T-helper 2 cell (primary cell): ENCODE measurements around the gene MAML3.

ENCODE experiments used
- DNase-seq, 5 experiments: peaks; one replicate each; pipeline versions ENCODE4 v3.0.0 to v3.0.0-alpha.2; 2012 to 2022

The MAML3 gene

GRCh38 chr4:139802931-139803330 is 351.1 kb downstream of the MAML3 start:
- no peak for DNase-seq

GRCh38 chr4:139802488-139802887 is 351.5 kb downstream of the MAML3 start:
- DNase-seq, result no peak

GRCh38 chr4:139801895-139802294 is 352.1 kb downstream of the MAML3 start:
- DNase-seq, result no peak

GRCh38 chr4:139800082-139800481 is 353.9 kb downstream of the MAML3 start:
- no peak for DNase-seq

GRCh38 chr4:139799615-139800014 is 354.4 kb downstream of the MAML3 start:
- no peak for DNase-seq

GRCh38 chr4:139798456-139798855 is 355.5 kb downstream of the MAML3 start:
- no peak for DNase-seq

GRCh38 chr4:139797287-139797686 is 356.7 kb downstream of the MAML3 start:
- DNase-seq, result no peak

- no peak for DNase-seq
These were observed 358.3 kb downstream of the MAML3 start for GRCh38 chr4:139795527-139796314.

- DNase-seq, result no peak
These were observed 359.6 kb downstream of the MAML3 start for GRCh38 chr4:139794158-139794954.

GRCh38 chr4:139791681-139792080 is 362.3 kb downstream of the MAML3 start:
- no peak for DNase-seq

- no peak for DNase-seq
These were observed 363.7 kb downstream of the MAML3 start for GRCh38 chr4:139790291-139790690.

GRCh38 chr4:139789096-139789654 is 364.8 kb downstream of the MAML3 start:
- no peak for DNase-seq

- DNase-seq, result no peak
These were observed 367.3 kb downstream of the MAML3 start for GRCh38 chr4:139786494-139787354.

- DNase-seq, result no peak
These were observed 368.6 kb downstream of the MAML3 start for GRCh38 chr4:139785356-139785755.

- DNase-seq, result no peak
These were observed 370.1 kb downstream of the MAML3 start for GRCh38 chr4:139783741-139784484.

GRCh38 chr4:139782926-139783522 is 371.0 kb downstream of the MAML3 start:
- no peak for DNase-seq

- DNase-seq, result no peak
These were observed 372.9 kb downstream of the MAML3 start for GRCh38 chr4:139781066-139781465.

GRCh38 chr4:139779691-139780090 is 374.3 kb downstream of the MAML3 start:
- no peak for DNase-seq

- no peak for DNase-seq
These were observed 376.2 kb downstream of the MAML3 start for GRCh38 chr4:139777757-139778156.

GRCh38 chr4:139776235-139776634 is 377.7 kb downstream of the MAML3 start:
- no peak for DNase-seq

GRCh38 chr4:139774759-139775487 is 379.1 kb downstream of the MAML3 start:
- DNase-seq, result no peak
